ENCODE measurements around the gene NCOA3. TPM values are rescaled to one million over a fixed set of nuclear protein-coding genes. Genes with fewer than 3 reads are reported as not detected.

The NCOA3 gene
- total RNA-seq, 1 experiment from 2014 or later = 25.9 TPM

GRCh38 chr20:47703748-47704147 lies 202.1 kb downstream of the NCOA3 start:
- TF ChIP-seq JUND (IDR thresholded peaks at IDR 0.05) (no peak), CEBPB (IDR thresholded peaks at IDR 0.05; ENCODE audit: low read depth) (no peak), SP1 (IDR thresholded peaks at IDR 0.05; ENCODE audit: low read depth) (no peak), POLR2A (IDR thresholded peaks at IDR 0.05; ENCODE audit: borderline replicate concordance, extremely low read depth, insufficient read depth, insufficient read length) (no peak), FOSL1 (IDR thresholded peaks at IDR 0.05; ENCODE audit: low read depth) (no peak), CBX3 (IDR thresholded peaks at IDR 0.05; ENCODE audit: low read depth) (no peak), ZNF274 (IDR thresholded peaks at IDR 0.05; ENCODE audit: low read depth, low read length) (no peak), SRF (IDR thresholded peaks at IDR 0.05; ENCODE audit: low read depth) (no peak)
- TF ChIP-seq, protein P1, sequence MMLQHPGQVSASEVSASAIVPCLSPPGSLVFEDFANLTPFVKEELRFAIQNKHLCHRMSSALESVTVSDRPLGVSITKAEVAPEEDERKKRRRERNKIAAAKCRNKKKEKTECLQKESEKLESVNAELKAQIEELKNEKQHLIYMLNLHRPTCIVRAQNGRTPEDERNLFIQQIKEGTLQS (IDR thresholded peaks at IDR 0.05) = no peak
- BruUV-seq (replicated peaks) = no TSS peak

GRCh38 chr20:47704746-47705496 lies 203.2 kb downstream of the NCOA3 start:
- Histone ChIP-seq H3K4me3 (replicated peaks in 1 of 2; ENCODE audit: low read depth in 1 of 2, low read length in 2 of 2) (no peak overlapping the region), H3K4me2 (ENCODE audit: low read length) (peak overlapping the region; percentile 41), H3K9me3 (ENCODE audit: control insufficient read depth in 1 of 2, insufficient read depth in 1 of 2, low read depth in 1 of 2, low read length in 2 of 2) (no peaks in the 10 kb centered on the region), H3K4me1 (ENCODE audit: control insufficient read depth in 1 of 2, insufficient read depth in 2 of 2, low read length in 2 of 2) (peaks cover 4 to 10% of the 10 kb centered on the region in 2 experiments; a peak in 3 of 4 replicates), H4K20me1 (ENCODE audit: insufficient read depth) (no peaks in the 10 kb centered on the region), H3K36me3 (ENCODE audit: control insufficient read depth in 1 of 2, insufficient read depth in 2 of 2, low read length in 2 of 2) (no peaks in the 10 kb centered on the region), H3K27me3 (ENCODE audit: insufficient read depth, low read length) (no peaks in the 10 kb centered on the region), H3K79me2 (ENCODE audit: insufficient read depth, low read length) (no peaks in the 10 kb centered on the region), H2AFZ (ENCODE audit: low read depth, low read length, poor library complexity, severe bottlenecking) (no peak overlapping the region), H3K9me2 (ENCODE audit: insufficient read depth) (no peaks in the 10 kb centered on the region), H3K27ac (ENCODE audit: low read depth, low read length) (no peak overlapping the region), H3K9ac (ENCODE audit: low read length) (no peak overlapping the region)
- no TSS peak for BruUV-seq (replicated peaks)
- ATAC-seq = 0 out of 2 replicates have a peak, but pooled peaks have one; percentile 34
- TF ChIP-seq EGR1 (IDR thresholded peaks at IDR 0.05; ENCODE audit: low read depth) (0 out of 2 replicates have a peak, but pooled peaks have one; percentile 34), POLR2AphosphoS5 (IDR thresholded peaks at IDR 0.05; ENCODE audit: low read depth, low read length) (no peak)
- POLR2A ChIA-PET = interaction anchor here (1.0 kb wide), 1 partner anchor 10 kb away, joined by 3 read pairs; no protein-coding TSS in a partner anchor
- CTCF ChIA-PET = interaction anchor here (0.7 to 1.4 kb wide), 2 partner anchors 20 to 916 kb away, joined by 3 to 5 read pairs; no protein-coding TSS in a partner anchor
- RAD21 ChIA-PET (ENCODE audit: low non-redundant PET in 1 of 2, low total read pairs in 2 of 2, uncharacterized antibody in 2 of 2, unreplicated experiment in 2 of 2) = no interaction called here
- intact Hi-C loops (cut with micrococcal nuclease) = no loop called here
- DNase-seq (ENCODE audit: low read depth, low spot score) = no peak

More at GRCh38 chr20:47703748-47704147, 202.1 kb downstream of the NCOA3 start:
- H3K4me1 ChIP-seq (ENCODE audit: control insufficient read depth in 1 of 2, insufficient read depth in 2 of 2, low read length in 2 of 2) = peaks cover 4 to 10% of the 10 kb centered on the region in 2 experiments; a peak in 3 of 4 replicates
- no peaks in the 10 kb centered on the region for H3K79me2 ChIP-seq (ENCODE audit: insufficient read depth, low read length)
- RAD21 ChIA-PET (ENCODE audit: low non-redundant PET in 1 of 2, low total read pairs in 2 of 2, uncharacterized antibody in 2 of 2, unreplicated experiment in 2 of 2) = no interaction called here
- H3K27ac ChIP-seq (ENCODE audit: low read depth, low read length) = no peak overlapping the region
- DNase-seq (ENCODE audit: low read depth, low spot score) (no peak), ATAC-seq (no peak)
- no peak overlapping the region for H2AFZ ChIP-seq (ENCODE audit: low read depth, low read length, poor library complexity, severe bottlenecking)
- no peaks in the 10 kb centered on the region for H4K20me1 ChIP-seq (ENCODE audit: insufficient read depth)
- H3K36me3 ChIP-seq (ENCODE audit: control insufficient read depth in 1 of 2, insufficient read depth in 2 of 2, low read length in 2 of 2) = no peaks in the 10 kb centered on the region
- POLR2A ChIA-PET = no interaction called here
- CTCF ChIA-PET = no interaction called here
- no peak overlapping the region for H3K4me2 ChIP-seq (ENCODE audit: low read length)
- no peaks in the 10 kb centered on the region for H3K9me2 ChIP-seq (ENCODE audit: insufficient read depth)
- H3K27me3 ChIP-seq (ENCODE audit: insufficient read depth, low read length) = no peaks in the 10 kb centered on the region
- H3K9me3 ChIP-seq (ENCODE audit: control insufficient read depth in 1 of 2, insufficient read depth in 1 of 2, low read depth in 1 of 2, low read length in 2 of 2) = no peaks in the 10 kb centered on the region
- H3K4me3 ChIP-seq (replicated peaks in 1 of 2; ENCODE audit: low read depth in 1 of 2, low read length in 2 of 2) = no peak overlapping the region
- intact Hi-C loops (cut with micrococcal nuclease) = no loop called here
- H3K9ac ChIP-seq (ENCODE audit: low read length) = no peak overlapping the region

Measured in HCT116 (cell line).